ENCODE results near the gene CHAMP1. TPM values are rescaled to one million over a fixed set of nuclear protein-coding genes. Genes with fewer than 3 reads are reported as not detected.

Gene CHAMP1
- total and polyA plus RNA-seq, 2 of the 13 experiments (the other 11 are each of a cell fraction or from before 2014, with no cell fraction given) = 8.4 to 9.7 TPM

- TF ChIP-seq ETS1 (CRISPR knock-in tag; IDR thresholded peaks at IDR 0.05) = 0 out of 2 replicates have a peak, but pooled peaks have one; percentile 67
- no peak; the same call in 1 of the 2 replicates for TF ChIP-seq SMAD1 (CRISPR knock-in tag; IDR thresholded peaks at IDR 0.05; ENCODE audit: borderline replicate concordance, low read depth)
- no peak for TF ChIP-seq HOMEZ (CRISPR knock-in tag; IDR thresholded peaks at IDR 0.05; ENCODE audit: low read depth)
- TF ChIP-seq PITX1 (CRISPR knock-in tag; IDR thresholded peaks at IDR 0.05) = no peak; the same call in 1 of the 2 replicates
- peak; percentile 84; the same call in 1 of the 2 replicates for TF ChIP-seq ZNF234 (CRISPR knock-in tag; conservative IDR thresholded peaks at IDR 0.05)
- peak; percentile 77 for TF ChIP-seq HOXA3 (CRISPR knock-in tag; IDR thresholded peaks at IDR 0.05)
- peak; percentile 69 for TF ChIP-seq ZNF564 (CRISPR knock-in tag; IDR thresholded peaks at IDR 0.05)
- TF ChIP-seq PHF21A (CRISPR knock-in tag; IDR thresholded peaks at IDR 0.05) = peak; percentile 53; the same call in 1 of the 2 replicates
- no peak for TF ChIP-seq ZBTB21 (CRISPR knock-in tag; IDR thresholded peaks at IDR 0.05)
- no peak for TF ChIP-seq ZNF737 (CRISPR knock-in tag; IDR thresholded peaks at IDR 0.05; ENCODE audit: borderline replicate concordance)
- no peak for TF ChIP-seq TEF (CRISPR knock-in tag; IDR thresholded peaks at IDR 0.05)
- peak; percentile 90 for TF ChIP-seq CHD2 (IDR thresholded peaks at IDR 0.05; ENCODE audit: low read depth, low read length)
- no peak for TF ChIP-seq ZC3H4 (CRISPR knock-in tag; IDR thresholded peaks at IDR 0.05; ENCODE audit: borderline replicate concordance)
- TF ChIP-seq ZNF232 (CRISPR knock-in tag; IDR thresholded peaks at IDR 0.05; ENCODE audit: borderline replicate concordance) = peak; percentile 17; the same call in 1 of the 2 replicates
- TF ChIP-seq ZBTB14 (CRISPR knock-in tag; IDR thresholded peaks at IDR 0.05) = 0 out of 2 replicates have a peak, but pooled peaks have one; percentile 12
- TF ChIP-seq RFXANK (CRISPR knock-in tag; IDR thresholded peaks at IDR 0.05) = peak; percentile 59; the same call in 1 of the 2 replicates
- TF ChIP-seq SOX5 (CRISPR knock-in tag; IDR thresholded peaks at IDR 0.05; ENCODE audit: borderline replicate concordance) = peak; percentile 59; the same call in 1 of the 2 replicates
- TF ChIP-seq RORA (CRISPR knock-in tag; IDR thresholded peaks at IDR 0.05) = no peak
- no peak for TF ChIP-seq KLF11 (CRISPR knock-in tag; IDR thresholded peaks at IDR 0.05)
- TF ChIP-seq SRSF9 (IDR thresholded peaks at IDR 0.05; ENCODE audit: borderline replicate concordance, insufficient read depth, low read depth, low read length, poor library complexity, severe bottlenecking) = no peak
- TF ChIP-seq SP4 (CRISPR knock-in tag; IDR thresholded peaks at IDR 0.05) = no peak; the same call in none of the 2 replicates
- no peak for TF ChIP-seq MBD4 (IDR thresholded peaks at IDR 0.05; ENCODE audit: borderline replicate concordance, low read length)
- TF ChIP-seq ZNF557 (CRISPR knock-in tag; IDR thresholded peaks at IDR 0.05) = no peak
- 0 out of 2 replicates have a peak, but pooled peaks have one; percentile 8 for TF ChIP-seq DPF2 (CRISPR knock-in tag; IDR thresholded peaks at IDR 0.05; ENCODE audit: borderline replicate concordance, low read depth)
- no peak for TF ChIP-seq IRX3 (CRISPR knock-in tag; IDR thresholded peaks at IDR 0.05; ENCODE audit: borderline replicate concordance, low read depth)
- no peak for TF ChIP-seq ZNF615 (CRISPR knock-in tag; IDR thresholded peaks at IDR 0.05; ENCODE audit: borderline replicate concordance)
- peak; percentile 64; the same call in 1 of the 2 replicates for TF ChIP-seq HES4 (CRISPR knock-in tag; IDR thresholded peaks at IDR 0.05; ENCODE audit: borderline replicate concordance)
Observed at GRCh38 chr13:114281351-114282040, 32.8 kb upstream of the CHAMP1 start, which contains the start of gene UPF3A (continued).
